ENCODE results near the gene THRB. TPM values are rescaled to one million over a fixed set of nuclear protein-coding genes. Genes with fewer than 3 reads are reported as not detected.

Gene THRB
- total and polyA plus RNA-seq, 9 of the 15 experiments (the other 6 are each of a cell fraction or from before 2014, with no cell fraction given) = 1.7 to 14.9 (median 6.9) TPM

DNA sequence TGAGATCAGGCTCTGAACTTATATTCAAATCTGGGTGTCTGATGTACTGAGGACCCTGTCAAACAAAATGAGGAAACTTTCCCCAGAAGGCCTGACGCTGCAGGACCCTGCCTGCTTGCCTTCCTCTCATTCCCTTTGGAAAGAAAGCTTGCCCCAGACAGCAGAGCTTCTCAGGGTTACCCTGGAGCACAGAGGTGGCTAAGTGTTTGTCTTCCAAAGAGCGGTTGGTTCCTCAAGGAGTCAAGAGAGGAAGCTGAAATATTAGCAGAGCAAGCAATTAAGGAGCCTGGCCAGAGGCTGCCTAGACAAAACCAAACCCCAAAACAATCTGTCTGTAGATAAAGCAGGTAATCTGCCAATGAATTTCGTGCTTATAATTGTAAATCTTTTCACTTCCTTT, 374.2 kb downstream of the THRB start (continued):
- TF ChIP-seq, protein P1, sequence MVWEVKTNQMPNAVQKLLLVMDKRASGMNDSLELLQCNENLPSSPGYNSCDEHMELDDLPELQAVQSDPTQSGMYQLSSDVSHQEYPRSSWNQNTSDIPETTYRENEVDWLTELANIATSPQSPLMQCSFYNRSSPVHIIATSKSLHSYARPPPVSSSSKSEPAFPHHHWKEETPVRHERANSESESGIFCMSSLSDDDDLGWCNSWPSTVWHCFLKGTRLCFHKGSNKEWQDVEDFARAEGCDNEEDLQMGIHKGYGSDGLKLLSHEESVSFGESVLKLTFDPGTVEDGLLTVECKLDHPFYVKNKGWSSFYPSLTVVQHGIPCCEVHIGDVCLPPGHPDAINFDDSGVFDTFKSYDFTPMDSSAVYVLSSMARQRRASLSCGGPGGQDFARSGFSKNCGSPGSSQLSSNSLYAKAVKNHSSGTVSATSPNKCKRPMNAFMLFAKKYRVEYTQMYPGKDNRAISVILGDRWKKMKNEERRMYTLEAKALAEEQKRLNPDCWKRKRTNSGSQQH (CRISPR knock-in tag; IDR thresholded peaks at IDR 0.05) = no peak
- TF ChIP-seq, protein P2, sequence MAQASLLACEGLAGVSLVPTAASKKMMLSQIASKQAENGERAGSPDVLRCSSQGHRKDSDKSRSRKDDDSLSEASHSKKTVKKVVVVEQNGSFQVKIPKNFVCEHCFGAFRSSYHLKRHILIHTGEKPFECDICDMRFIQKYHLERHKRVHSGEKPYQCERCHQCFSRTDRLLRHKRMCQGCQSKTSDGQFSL (CRISPR knock-in tag; IDR thresholded peaks at IDR 0.05) = no peak
- TF ChIP-seq, protein P2 (tag; IDR thresholded peaks at IDR 0.05) = no peak

DNA sequence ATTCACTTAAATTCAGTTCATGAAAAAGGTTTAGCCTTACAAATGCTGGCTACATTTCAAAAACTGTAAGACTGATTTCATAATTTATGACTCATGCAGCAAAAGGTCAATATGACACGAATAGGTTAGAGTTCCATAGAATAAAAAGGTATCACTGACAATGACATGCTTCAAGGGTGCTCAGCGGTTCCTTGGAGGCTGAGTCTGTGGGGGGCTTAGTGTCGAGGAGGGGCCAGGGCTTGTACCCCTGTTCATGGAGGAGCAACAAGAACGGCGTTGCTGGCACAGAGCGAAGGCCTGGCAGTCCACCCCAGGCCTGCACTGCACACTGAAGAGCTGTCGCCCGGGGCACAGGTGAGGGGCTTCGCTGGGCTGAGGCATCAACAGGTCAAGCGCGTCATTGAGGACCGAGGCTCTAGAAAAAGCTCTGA, 375.3 kb downstream of the THRB start:
- POLR2A ChIA-PET = no interaction called here
- H3K27ac ChIP-seq (ENCODE audit: extremely low read depth, low read depth, low read length) = no peak overlapping the region

More for the DNA sequence above, 375.3 kb downstream of the THRB start:
- Histone ChIP-seq H4K20me1 (replicated peaks; ENCODE audit: control insufficient read depth, insufficient read depth, low read length) (no peaks in the 10 kb centered on the region), H3K36me3 (ENCODE audit: control insufficient read depth, insufficient read depth, low read length) (no peaks in the 10 kb centered on the region), H3K4me3 (no peak overlapping the region), H3K9me1 (ENCODE audit: control insufficient read depth, insufficient read depth, low read length) (no peaks in the 10 kb centered on the region), H3K4me1 (replicated peaks in 1 of 2; ENCODE audit: control insufficient read depth in 2 of 2, insufficient read depth in 2 of 2, low read length in 2 of 2) (no peaks in the 10 kb centered on the region), H3K9ac (ENCODE audit: insufficient read depth in 1 of 2, low read depth in 2 of 2, low read length in 2 of 2) (no peak overlapping the region), H3K4me2 (ENCODE audit: insufficient read depth, low read length) (no peak overlapping the region), H3K79me2 (ENCODE audit: control insufficient read depth, insufficient read depth, low read length) (no peaks in the 10 kb centered on the region), H2AFZ (ENCODE audit: low read depth, low read length) (no peak overlapping the region), H3K27me3 (ENCODE audit: control insufficient read depth in 2 of 2, insufficient read depth in 2 of 2, low read length in 2 of 2) (no peaks in the 10 kb centered on the region; a peak in 1 of 5 replicates), H3K9me3 (replicated peaks; ENCODE audit: control insufficient read depth, insufficient read depth, low read depth, low read length) (no peaks in the 10 kb centered on the region)
- FAIRE-seq (no peak), ATAC-seq (no peak), DNase-seq (ENCODE audit: extremely low read depth in 1 of 4, low spot score in 3 of 4) (no peak)
- in situ Hi-C loops (cut with MboI) = no loop called here
- intact Hi-C loops (cut with micrococcal nuclease) = no loop called here
- TF ChIP-seq MEIS2 (IDR thresholded peaks at IDR 0.05; ENCODE audit: partially characterized antibody) (peak; percentile 13), COPS2 (conservative IDR thresholded peaks at IDR 0.05) (no peak)
- TF ChIP-seq, protein P3, sequence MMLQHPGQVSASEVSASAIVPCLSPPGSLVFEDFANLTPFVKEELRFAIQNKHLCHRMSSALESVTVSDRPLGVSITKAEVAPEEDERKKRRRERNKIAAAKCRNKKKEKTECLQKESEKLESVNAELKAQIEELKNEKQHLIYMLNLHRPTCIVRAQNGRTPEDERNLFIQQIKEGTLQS (IDR thresholded peaks at IDR 0.05) = peak; percentile 49
- TF ChIP-seq, protein P3 (CRISPR knock-in tag; conservative IDR thresholded peaks at IDR 0.05) = no peak
- CTCF ChIA-PET (ENCODE audit: low intra/inter-chr PET ratio) = no interaction called here
- no TSS peak for BruUV-seq (replicated peaks)
- 48% methylated on average over 12 of the region's 12 CpGs for WGBS (ENCODE audit: insufficient coverage, low coverage, missing lambda C conversion rate)

Measured in K562 (cell line).